HepG2 (cell line): ENCODE data around the gene NCOA3. TPM values are rescaled to one million over a fixed set of nuclear protein-coding genes. Genes with fewer than 3 reads are reported as not detected.
A peak's percentile ranks its signal among the peaks of the same experiment; 100 is the strongest.

Experiments used
- ATM ChIP-seq: fragments of 450-650 bp; IDR thresholded peaks from 2 replicates; pipeline ENCODE4 v1.7.1; 2017; ENCODE audit warnings: mild to moderate bottlenecking, borderline replicate concordance
- BCL6 ChIP-seq: IDR thresholded peaks from 2 replicates; pipeline ENCODE4 v1.6.1; 2016; ENCODE audit warnings: missing genetic modification reagents, missing compliant biosample characterization
- CC2D1A ChIP-seq: sonication (generic); formaldehyde crosslinking; IDR thresholded peaks from 2 replicates; pipeline ENCODE4 v1.8.1; 2023; ENCODE audit warnings: mild to moderate bottlenecking, missing genetic modification reagents
- CTCF ChIP-seq: sonication (generic); formaldehyde crosslinking; IDR thresholded peaks from 2 replicates; pipeline ENCODE4 v1.5.0; 2020; ENCODE audit warnings: mild to moderate bottlenecking, missing genetic modification reagents, moderate library complexity
- HNRNPH1 ChIP-seq: fragments of 200-400 bp; formaldehyde crosslinking; optimal IDR thresholded peaks from 2 replicates; pipeline ENCODE3; 2017; ENCODE audit warnings: mild to moderate bottlenecking, low read depth, low read length
- HOXA5 ChIP-seq: sonication (generic); formaldehyde crosslinking; IDR thresholded peaks from 2 replicates; pipeline ENCODE4 v1.4.0; 2020; ENCODE audit warnings: missing genetic modification reagents
- IRF9 ChIP-seq: sonication (generic); formaldehyde crosslinking; IDR thresholded peaks from 2 replicates; pipeline ENCODE4 v1.8.0; 2022; ENCODE audit warnings: missing genetic modification reagents, mild to moderate bottlenecking, borderline replicate concordance
- MAFK ChIP-seq, 2 experiments: IDR thresholded peaks in 1 of 2; conservative IDR thresholded peaks in 1 of 2; 2 replicates each; pipeline ENCODE4 v1.6.1; 2011; ENCODE audit warnings: improper control_type of control experiment in 2 of 2, low read length in 2 of 2
- SETDB1 ChIP-seq: sonication (generic); formaldehyde crosslinking; IDR thresholded peaks from 2 replicates; pipeline ENCODE4 v1.5.1; 2020; ENCODE audit warnings: missing genetic modification reagents, mild to moderate bottlenecking, borderline replicate concordance
- ZNF207 ChIP-seq: fragments of 450-650 bp; IDR thresholded peaks from 2 replicates; pipeline ENCODE4 v1.6.1; 2016; ENCODE audit warnings: antibody characterized with exemption, borderline replicate concordance
- ZNF589 ChIP-seq: sonication (generic); formaldehyde crosslinking; conservative IDR thresholded peaks from 2 replicates; pipeline ENCODE4 v1.8.0; 2022; ENCODE audit warnings: mild to moderate bottlenecking, moderate library complexity, missing genetic modification reagents
- ZNF629 ChIP-seq: sonication (generic); formaldehyde crosslinking; conservative IDR thresholded peaks from 2 replicates; pipeline ENCODE4 v1.5.0; 2020; ENCODE audit warnings: missing genetic modification reagents
- ZNF761 ChIP-seq: sonication (generic); formaldehyde crosslinking; conservative IDR thresholded peaks from 2 replicates; pipeline ENCODE4 v1.4.0; 2020; ENCODE audit warnings: mild to moderate bottlenecking, missing genetic modification reagents
- polyA plus RNA-seq, 8 experiments: library from polyadenylated mRNA; depleted of rRNA in 3 of 8; stranded (reverse) in 7 of 8; unstranded in 1 of 8; fragments of >200 nt; fragmentation: Illumina TruSeq in 4 of 8; extraction: Trizol in 4 of 8; gene quantifications; 2 replicates each; pipeline versions ENCODE4 v1.2.1 to v1.2.3, GENCODE V29; 2011 to 2016; ENCODE audit warnings: low read depth in 4 of 8, missing spikeins in 1 of 8, mixed read lengths in 1 of 8; ENCODE audit not compliant: insufficient read depth in 1 of 8
- total RNA-seq, 5 experiments: library from RNA; depleted of rRNA; stranded (reverse); fragments of >200 nt; fragmentation: Illumina TruSeq; extraction: Trizol; gene quantifications; 2 replicates each; pipeline ENCODE4 v1.2.3, GENCODE V29; 2016; ENCODE audit warnings: low read depth in 1 of 5
- TF ChIP-seq, protein P1 (sequence below): sonication (generic); formaldehyde crosslinking; IDR thresholded peaks from 2 replicates; pipeline ENCODE4 v1.5.1; 2020; ENCODE audit warnings: missing genetic modification reagents, mild to moderate bottlenecking, borderline replicate concordance
- TF ChIP-seq, protein P2 (sequence below): sonication (generic); formaldehyde crosslinking; IDR thresholded peaks from 2 replicates; pipeline ENCODE4 v1.4.0; 2020; ENCODE audit warnings: missing genetic modification reagents, borderline replicate concordance
- TF ChIP-seq, protein P3 (sequence below): fragments of 450-650 bp; IDR thresholded peaks from 2 replicates; pipeline ENCODE4 v1.6.1; 2017
- TF ChIP-seq, protein P4 (sequence below): sonication (generic); formaldehyde crosslinking; IDR thresholded peaks from 2 replicates; pipeline ENCODE4 v1.8.1; 2022; ENCODE audit warnings: mild to moderate bottlenecking, missing genetic modification reagents

Gene NCOA3
- total and polyA plus RNA-seq, 2 of the 13 experiments (the other 11 are each of a cell fraction or from before 2014, with no cell fraction given) = 35.0 to 56.8 TPM

GRCh38 chr20:47456952-47457724 is 44.5 kb upstream of the NCOA3 start (continued):
- TF ChIP-seq, protein P1, sequence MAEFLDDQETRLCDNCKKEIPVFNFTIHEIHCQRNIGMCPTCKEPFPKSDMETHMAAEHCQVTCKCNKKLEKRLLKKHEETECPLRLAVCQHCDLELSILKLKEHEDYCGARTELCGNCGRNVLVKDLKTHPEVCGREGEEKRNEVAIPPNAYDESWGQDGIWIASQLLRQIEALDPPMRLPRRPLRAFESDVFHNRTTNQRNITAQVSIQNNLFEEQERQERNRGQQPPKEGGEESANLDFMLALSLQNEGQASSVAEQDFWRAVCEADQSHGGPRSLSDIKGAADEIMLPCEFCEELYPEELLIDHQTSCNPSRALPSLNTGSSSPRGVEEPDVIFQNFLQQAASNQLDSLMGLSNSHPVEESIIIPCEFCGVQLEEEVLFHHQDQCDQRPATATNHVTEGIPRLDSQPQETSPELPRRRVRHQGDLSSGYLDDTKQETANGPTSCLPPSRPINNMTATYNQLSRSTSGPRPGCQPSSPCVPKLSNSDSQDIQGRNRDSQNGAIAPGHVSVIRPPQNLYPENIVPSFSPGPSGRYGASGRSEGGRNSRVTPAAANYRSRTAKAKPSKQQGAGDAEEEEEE = no peak
- TF ChIP-seq SETDB1 (CRISPR knock-in tag) (no peak), BCL6 (0 out of 2 replicates have a peak, but pooled peaks have one; percentile 20), ZNF629 (CRISPR knock-in tag) (0 out of 2 replicates have a peak, but pooled peaks have one; percentile 21), HOXA5 (0 out of 2 replicates have a peak, but pooled peaks have one; percentile 32), ZNF761 (CRISPR knock-in tag) (no peak), CTCF (CRISPR knock-in tag) (no peak), HNRNPH1 (no peak), ZNF589 (CRISPR knock-in tag) (no peak), CC2D1A (CRISPR knock-in tag) (no peak), IRF9 (CRISPR knock-in tag) (no peak), ATM (no peak), ZNF207 (no peak), MAFK (conservative IDR thresholded peaks at IDR 0.05 in 1 of 2, IDR thresholded peaks at IDR 0.05 in 1 of 2; ENCODE audit: low read length in 2 of 2) (no peak)
- TF ChIP-seq, protein P2, sequence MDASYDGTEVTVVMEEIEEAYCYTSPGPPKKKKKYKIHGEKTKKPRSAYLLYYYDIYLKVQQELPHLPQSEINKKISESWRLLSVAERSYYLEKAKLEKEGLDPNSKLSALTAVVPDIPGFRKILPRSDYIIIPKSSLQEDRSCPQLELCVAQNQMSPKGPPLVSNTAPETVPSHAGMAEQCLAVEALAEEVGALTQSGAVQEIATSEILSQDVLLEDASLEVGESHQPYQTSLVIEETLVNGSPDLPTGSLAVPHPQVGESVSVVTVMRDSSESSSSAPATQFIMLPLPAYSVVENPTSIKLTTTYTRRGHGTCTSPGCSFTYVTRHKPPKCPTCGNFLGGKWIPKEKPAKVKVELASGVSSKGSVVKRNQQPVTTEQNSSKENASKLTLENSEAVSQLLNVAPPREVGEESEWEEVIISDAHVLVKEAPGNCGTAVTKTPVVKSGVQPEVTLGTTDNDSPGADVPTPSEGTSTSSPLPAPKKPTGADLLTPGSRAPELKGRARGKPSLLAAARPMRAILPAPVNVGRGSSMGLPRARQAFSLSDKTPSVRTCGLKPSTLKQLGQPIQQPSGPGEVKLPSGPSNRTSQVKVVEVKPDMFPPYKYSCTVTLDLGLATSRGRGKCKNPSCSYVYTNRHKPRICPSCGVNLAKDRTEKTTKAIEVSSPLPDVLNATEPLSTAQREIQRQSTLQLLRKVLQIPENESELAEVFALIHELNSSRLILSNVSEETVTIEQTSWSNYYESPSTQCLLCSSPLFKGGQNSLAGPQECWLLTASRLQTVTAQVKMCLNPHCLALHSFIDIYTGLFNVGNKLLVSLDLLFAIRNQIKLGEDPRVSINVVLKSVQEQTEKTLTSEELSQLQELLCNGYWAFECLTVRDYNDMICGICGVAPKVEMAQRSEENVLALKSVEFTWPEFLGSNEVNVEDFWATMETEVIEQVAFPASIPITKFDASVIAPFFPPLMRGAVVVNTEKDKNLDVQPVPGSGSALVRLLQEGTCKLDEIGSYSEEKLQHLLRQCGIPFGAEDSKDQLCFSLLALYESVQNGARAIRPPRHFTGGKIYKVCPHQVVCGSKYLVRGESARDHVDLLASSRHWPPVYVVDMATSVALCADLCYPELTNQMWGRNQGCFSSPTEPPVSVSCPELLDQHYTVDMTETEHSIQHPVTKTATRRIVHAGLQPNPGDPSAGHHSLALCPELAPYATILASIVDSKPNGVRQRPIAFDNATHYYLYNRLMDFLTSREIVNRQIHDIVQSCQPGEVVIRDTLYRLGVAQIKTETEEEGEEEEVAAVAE (CRISPR knock-in tag) = no peak
- TF ChIP-seq, protein P3, sequence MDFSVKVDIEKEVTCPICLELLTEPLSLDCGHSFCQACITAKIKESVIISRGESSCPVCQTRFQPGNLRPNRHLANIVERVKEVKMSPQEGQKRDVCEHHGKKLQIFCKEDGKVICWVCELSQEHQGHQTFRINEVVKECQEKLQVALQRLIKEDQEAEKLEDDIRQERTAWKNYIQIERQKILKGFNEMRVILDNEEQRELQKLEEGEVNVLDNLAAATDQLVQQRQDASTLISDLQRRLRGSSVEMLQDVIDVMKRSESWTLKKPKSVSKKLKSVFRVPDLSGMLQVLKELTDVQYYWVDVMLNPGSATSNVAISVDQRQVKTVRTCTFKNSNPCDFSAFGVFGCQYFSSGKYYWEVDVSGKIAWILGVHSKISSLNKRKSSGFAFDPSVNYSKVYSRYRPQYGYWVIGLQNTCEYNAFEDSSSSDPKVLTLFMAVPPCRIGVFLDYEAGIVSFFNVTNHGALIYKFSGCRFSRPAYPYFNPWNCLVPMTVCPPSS = no peak
- TF ChIP-seq, protein P4, sequence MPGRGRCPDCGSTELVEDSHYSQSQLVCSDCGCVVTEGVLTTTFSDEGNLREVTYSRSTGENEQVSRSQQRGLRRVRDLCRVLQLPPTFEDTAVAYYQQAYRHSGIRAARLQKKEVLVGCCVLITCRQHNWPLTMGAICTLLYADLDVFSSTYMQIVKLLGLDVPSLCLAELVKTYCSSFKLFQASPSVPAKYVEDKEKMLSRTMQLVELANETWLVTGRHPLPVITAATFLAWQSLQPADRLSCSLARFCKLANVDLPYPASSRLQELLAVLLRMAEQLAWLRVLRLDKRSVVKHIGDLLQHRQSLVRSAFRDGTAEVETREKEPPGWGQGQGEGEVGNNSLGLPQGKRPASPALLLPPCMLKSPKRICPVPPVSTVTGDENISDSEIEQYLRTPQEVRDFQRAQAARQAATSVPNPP (CRISPR knock-in tag) = no peak
